Epithelial cell of esophagus (primary cell): ENCODE measurements around the gene PARP8.

ENCODE experiments used
- DNase-seq: peaks from one replicate; pipeline ENCODE4 v3.0.0; 2010; ENCODE audit warnings: low read depth
- H3K4me3 ChIP-seq: 2 replicates; pipeline ENCODE4 v1.5.1; 2011; ENCODE audit warnings: mild to moderate bottlenecking, low read length, control low read depth
- CTCF ChIP-seq: IDR thresholded peaks from 2 replicates; pipeline ENCODE4 v1.5.1; 2011; ENCODE audit warnings: low read depth, mild to moderate bottlenecking, low read length, control low read depth, inconsistent platforms; ENCODE audit not compliant: insufficient read depth; ENCODE audit errors: missing control alignments

Gene PARP8

GRCh38 chr5:50759526-50760270 lies 93.3 kb downstream of the PARP8 start:
- no peak for DNase-seq
- TF ChIP-seq CTCF = no peak
- H3K4me3 ChIP-seq = no peak overlapping the region

GRCh38 chr5:50763351-50763750 lies 96.9 kb downstream of the PARP8 start:
- TF ChIP-seq CTCF = no peak
- DNase-seq = no peak
- H3K4me3 ChIP-seq = no peak overlapping the region

- no peak overlapping the region for H3K4me3 ChIP-seq
- DNase-seq = no peak
- TF ChIP-seq CTCF = no peak
Measured at GRCh38 chr5:50763846-50764245, 97.4 kb downstream of the PARP8 start.

- no peak overlapping the region for H3K4me3 ChIP-seq
- TF ChIP-seq CTCF = no peak
- no peak for DNase-seq
Measured at GRCh38 chr5:50766042-50766441, 99.6 kb downstream of the PARP8 start.

GRCh38 chr5:50766462-50766861 lies 100.0 kb downstream of the PARP8 start:
- H3K4me3 ChIP-seq = no peak overlapping the region

GRCh38 chr5:50766967-50767366 lies 100.5 kb downstream of the PARP8 start:
- no peak for TF ChIP-seq CTCF
- no peak overlapping the region for H3K4me3 ChIP-seq
- no peak for DNase-seq

More at GRCh38 chr5:50766462-50766861, 100.0 kb downstream of the PARP8 start:
- no peak for DNase-seq
- TF ChIP-seq CTCF = no peak

- H3K4me3 ChIP-seq = no peak overlapping the region
- DNase-seq = no peak
- TF ChIP-seq CTCF = no peak
Measured at GRCh38 chr5:50767588-50767987, 101.2 kb downstream of the PARP8 start.
